WI38 (cell line): ENCODE measurements around the gene WDR27.
"Not testable (repeated sequence)": the region's sequence is repeated elsewhere in the genome, so short reads cannot be mapped to it uniquely, and the experiment has no call there.

ENCODE experiments used
- H3K4me3 ChIP-seq: 2 replicates; pipeline ENCODE4 v1.5.1; 2011; ENCODE audit warnings: low read depth, mild to moderate bottlenecking, control low read depth, low read length
- CTCF ChIP-seq: IDR thresholded peaks from 2 replicates; pipeline ENCODE4 v1.5.1; 2012; ENCODE audit warnings: low read depth, mild to moderate bottlenecking, control low read depth, low read length

The WDR27 gene

GRCh38 chr6:169623343-169623742 is 78.5 kb downstream of the WDR27 start:
- H3K4me3 ChIP-seq = no peak overlapping the region
- TF ChIP-seq CTCF = no peak

GRCh38 chr6:169622618-169623017 is 79.2 kb downstream of the WDR27 start:
- H3K4me3 ChIP-seq = no peak overlapping the region
- no peak for TF ChIP-seq CTCF

- no peak overlapping the region for H3K4me3 ChIP-seq
- TF ChIP-seq CTCF = no peak
These were observed 80.5 kb downstream of the WDR27 start for GRCh38 chr6:169621311-169621710.

DNA sequence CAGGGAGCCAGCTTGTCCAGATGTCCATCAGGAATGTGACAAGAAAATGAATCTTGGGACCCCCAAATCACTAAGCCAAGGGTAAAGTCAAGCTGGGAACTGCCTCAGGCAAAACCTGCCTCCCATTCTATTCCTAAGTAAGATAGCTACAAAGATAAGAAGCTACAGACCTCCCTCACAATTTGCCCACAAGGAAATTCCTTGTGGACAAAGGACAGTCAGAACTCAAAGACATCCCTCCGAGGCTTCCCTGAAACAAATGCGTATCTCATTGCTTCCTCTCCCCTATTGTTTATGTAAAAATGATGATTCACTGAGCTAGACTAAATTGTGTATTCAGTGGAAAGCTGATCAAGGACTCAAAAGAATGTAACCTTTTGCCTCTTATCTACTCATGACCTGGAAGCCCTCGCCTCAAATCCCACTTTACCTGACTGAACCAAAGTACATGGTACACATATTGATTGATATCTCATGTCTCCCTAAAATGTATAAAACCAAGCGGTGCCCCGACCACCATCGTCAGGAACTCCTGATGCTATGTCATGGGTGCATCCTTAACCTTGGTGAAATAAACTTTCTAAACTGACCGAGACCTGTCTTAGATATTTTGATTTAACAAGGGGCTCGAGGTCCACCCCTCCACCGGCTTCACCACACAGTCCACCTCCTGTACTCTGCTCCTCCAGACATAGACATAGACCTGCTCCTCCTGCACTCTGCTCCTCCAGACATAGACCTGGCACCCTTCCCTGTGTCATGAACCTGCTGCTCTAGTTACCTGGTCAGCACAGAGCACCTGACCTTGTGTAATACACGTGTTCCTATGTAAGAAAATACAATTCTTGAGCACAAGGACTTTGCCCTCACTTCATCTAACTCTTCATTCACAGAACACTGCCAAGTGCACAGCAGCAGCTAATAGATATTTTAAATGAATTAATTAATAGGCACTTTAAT is 81.4 kb downstream of the WDR27 start:
- TF ChIP-seq CTCF = no peak
- H3K4me3 ChIP-seq = no peak overlapping the region

GRCh38 chr6:169619650-169620049 is 82.2 kb downstream of the WDR27 start:
- no peak overlapping the region for H3K4me3 ChIP-seq
- TF ChIP-seq CTCF = no peak

- TF ChIP-seq CTCF = no peak
- H3K4me3 ChIP-seq = no peak overlapping the region
These were observed 83.0 kb downstream of the WDR27 start for GRCh38 chr6:169618526-169619490.

- TF ChIP-seq CTCF = no peak
- no peak overlapping the region for H3K4me3 ChIP-seq
These were observed 84.3 kb downstream of the WDR27 start for GRCh38 chr6:169617562-169617961.

DNA sequence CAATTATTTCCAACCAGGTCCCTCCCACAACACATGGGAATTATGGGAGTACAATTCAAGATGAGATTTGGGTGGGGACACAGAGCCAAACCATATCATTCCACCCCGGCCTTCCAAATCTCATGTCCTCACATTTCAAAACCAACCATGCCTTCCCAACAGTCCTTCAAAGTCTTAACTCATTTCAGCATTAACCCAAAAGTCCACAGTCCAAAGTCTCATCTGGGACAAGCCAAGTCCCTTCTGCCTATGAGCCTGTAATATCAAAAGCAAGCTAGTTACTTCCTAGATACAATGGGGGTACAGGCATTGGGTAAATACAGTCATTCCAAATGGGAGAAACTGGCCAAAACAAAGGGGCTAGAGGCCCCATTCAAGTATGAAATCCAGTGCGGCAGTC is 93.2 kb downstream of the WDR27 start:
- not testable (repeated sequence) for H3K4me3 ChIP-seq
